SK-N-SH (cell line): Measurements from ENCODE around the gene DLG2. TPM values are rescaled to one million over a fixed set of nuclear protein-coding genes. Genes with fewer than 3 reads are reported as not detected.

Source experiments
- CTCF ChIA-PET: fragments of 300-600, 350-600 bp; formaldehyde crosslinking; extraction: SDS; loops from one replicate; lab custom pipeline; 2021; lab: Yijun Ruan, JAX
- POLR2A ChIA-PET: fragments of 350-600 bp; sonication (Branson Sonifier 250); formaldehyde crosslinking; extraction: SDS; loops from one replicate; lab custom pipeline; 2020; ENCODE audit warnings: antibody characterized with exemption, inconsistent platforms; lab: Yijun Ruan, JAX
- DNase-seq: peaks from one replicate; pipeline ENCODE4 v3.0.0; 2012
- H2AFZ ChIP-seq: fragments of 200-600 bp; sonication (generic); 2 replicates; pipeline ENCODE4 v1.8.1; 2016; ENCODE audit warnings: antibody characterized with exemption, mild to moderate bottlenecking, low read depth
- H3F3A ChIP-seq: fragments of 200-600 bp; sonication (generic); replicated peaks from 2 replicates; pipeline ENCODE3; 2016; ENCODE audit warnings: antibody characterized with exemption, mild to moderate bottlenecking; ENCODE audit not compliant: insufficient read depth
- H3K27ac ChIP-seq, 2 experiments: fragments of 200-500 bp in 1 of 2; fragments of 200-600 bp in 1 of 2; sonication (Bioruptor generic) in 1 of 2; sonication (generic), shearing (Covaris generic) in 1 of 2; 2 replicates each; pipeline versions ENCODE4 v1.5.1 to v1.6.1; 2014 to 2016; ENCODE audit warnings: low read depth in 2 of 2, inconsistent platforms in 1 of 2, low read length in 1 of 2, mild to moderate bottlenecking in 1 of 2, mixed read lengths in 1 of 2
- H3K27me3 ChIP-seq: fragments of 200-600 bp; sonication (generic), shearing (Covaris generic); 2 replicates; pipeline ENCODE4 v1.6.1; 2016; ENCODE audit warnings: mixed run types; ENCODE audit not compliant: insufficient read depth
- H3K36me3 ChIP-seq, 2 experiments: fragments of 200-500 bp in 1 of 2; fragments of 200-600 bp in 1 of 2; sonication (Bioruptor generic) in 1 of 2; sonication (generic) in 1 of 2; replicated peaks in 1 of 2; 2 replicates each; pipeline versions ENCODE3 to v1.5.1; 2014 to 2016; ENCODE audit warnings: low read length in 1 of 2, mild to moderate bottlenecking in 1 of 2; ENCODE audit not compliant: insufficient read depth in 2 of 2, control insufficient read depth in 1 of 2
- H3K4me1 ChIP-seq, 2 experiments: fragments of 200-500 bp in 1 of 2; fragments of 200-600 bp in 1 of 2; sonication (Bioruptor generic) in 1 of 2; sonication (generic), shearing (Covaris generic) in 1 of 2; 2 replicates each; pipeline versions ENCODE4 v1.5.1 to v1.6.1; 2014 to 2016; ENCODE audit warnings: low read depth in 1 of 2, low read length in 1 of 2, mixed run types in 1 of 2; ENCODE audit not compliant: insufficient read depth in 2 of 2, control insufficient read depth in 1 of 2
- H3K4me2 ChIP-seq: fragments of 200-600 bp; sonication (generic), shearing (Covaris generic); 2 replicates; pipeline ENCODE4 v1.6.1; 2017; ENCODE audit warnings: mixed run types
- H3K4me3 ChIP-seq, 2 experiments: fragments of 200-500 bp in 1 of 2; fragments of 200-600 bp in 1 of 2; sonication (Bioruptor generic) in 1 of 2; sonication (generic), shearing (Covaris generic) in 1 of 2; 2 replicates each; pipeline versions ENCODE4 v1.5.1 to v1.8.1; 2014 to 2016; ENCODE audit warnings: low read depth in 2 of 2, inconsistent platforms in 1 of 2, low read length in 1 of 2, mild to moderate bottlenecking in 1 of 2, mixed read lengths in 1 of 2, moderate library complexity in 1 of 2
- H3K79me2 ChIP-seq: fragments of 200-600 bp; sonication (generic); 2 replicates; pipeline ENCODE4 v1.8.1; 2017; ENCODE audit warnings: mild to moderate bottlenecking; ENCODE audit not compliant: insufficient read depth
- H3K9ac ChIP-seq: fragments of 200-600 bp; sonication (generic); 2 replicates; pipeline ENCODE4 v1.6.1; 2017; ENCODE audit warnings: mixed run types
- H3K9me2 ChIP-seq: fragments of 200-600 bp; sonication (generic); 2 replicates; pipeline ENCODE4 v1.6.1; 2017; ENCODE audit warnings: mixed run types
- H3K9me3 ChIP-seq: fragments of 200-600 bp; sonication (generic); 2 replicates; pipeline ENCODE4 v1.6.1; 2017; ENCODE audit warnings: mixed run types, mild to moderate bottlenecking, moderate library complexity
- H4K20me1 ChIP-seq: fragments of 200-600 bp; sonication (generic); 2 replicates; pipeline ENCODE4 v1.6.1; 2017; ENCODE audit warnings: mild to moderate bottlenecking, mixed run types; ENCODE audit not compliant: insufficient read depth
- CHD2 ChIP-seq: fragments of 150-350 bp; IDR thresholded peaks from 2 replicates; pipeline ENCODE4 v1.6.1; 2018; ENCODE audit warnings: low read length; ENCODE audit not compliant: partially characterized antibody
- CTCF ChIP-seq: fragments of 200-600 bp; sonication (generic); IDR thresholded peaks from 2 replicates; pipeline ENCODE4 v1.6.1; 2017; ENCODE audit warnings: antibody characterized with exemption, mild to moderate bottlenecking, moderate library complexity
- EP300 ChIP-seq, 2 experiments: IDR thresholded peaks; 2 replicates each; pipeline versions ENCODE4 v1.4.0 to v1.6.1; 2012; ENCODE audit warnings: borderline replicate concordance in 1 of 2, low read depth in 1 of 2, low read length in 1 of 2
- FOSL2 ChIP-seq: IDR thresholded peaks from 2 replicates; pipeline ENCODE4 v1.4.0; 2012; ENCODE audit warnings: low read depth, mild to moderate bottlenecking, moderate library complexity, borderline replicate concordance
- FOXM1 ChIP-seq: IDR thresholded peaks from 2 replicates; pipeline ENCODE4 v1.4.0; 2012; ENCODE audit warnings: low read depth, mild to moderate bottlenecking
- JUND ChIP-seq: IDR thresholded peaks from 2 replicates; pipeline ENCODE4 v1.4.0; 2012
- NFIC ChIP-seq: IDR thresholded peaks from 2 replicates; pipeline ENCODE4 v1.4.0; 2012; ENCODE audit warnings: borderline replicate concordance
- NRF1 ChIP-seq: IDR thresholded peaks from 2 replicates; pipeline ENCODE4 v1.6.1; 2012; ENCODE audit warnings: low read depth, mild to moderate bottlenecking, low read length
- RAD21 ChIP-seq: IDR thresholded peaks from 2 replicates; pipeline ENCODE4 v1.6.1; 2012; ENCODE audit warnings: mild to moderate bottlenecking, low read length
- RFX5 ChIP-seq: IDR thresholded peaks from 2 replicates; pipeline ENCODE4 v1.6.1; 2012; ENCODE audit warnings: mild to moderate bottlenecking, improper control_type of control experiment, low read length
- RXRA ChIP-seq: IDR thresholded peaks from 2 replicates; pipeline ENCODE4 v1.4.0; 2012; ENCODE audit warnings: low read depth, mild to moderate bottlenecking, borderline replicate concordance
- SMC3 ChIP-seq: IDR thresholded peaks from 2 replicates; pipeline ENCODE4 v1.6.1; 2012; ENCODE audit warnings: low read depth, low read length, improper control_type of control experiment
- TAF1 ChIP-seq: IDR thresholded peaks from 2 replicates; pipeline ENCODE4 v1.6.1; 2012; ENCODE audit warnings: low read depth, mild to moderate bottlenecking, low read length, moderate library complexity, borderline replicate concordance
- TCF12 ChIP-seq: IDR thresholded peaks from 2 replicates; pipeline ENCODE4 v1.4.0; 2012
- TEAD4 ChIP-seq: IDR thresholded peaks from 2 replicates; pipeline ENCODE4 v1.4.0; 2012; ENCODE audit warnings: mild to moderate bottlenecking, borderline replicate concordance; ENCODE audit not compliant: insufficient read depth
- WGBS: methylation state at CpG from one replicate; pipeline ENCODE4 v1.1.6; 2017; ENCODE audit warnings: low lambda C conversion rate; 5-methylcytosine and 5-hydroxymethylcytosine counted together
- polyA plus RNA-seq, 3 experiments: library from polyadenylated mRNA; depleted of rRNA; stranded (reverse); fragments of >200 nt; gene quantifications; 2 replicates each; pipeline ENCODE4 v1.2.3, GENCODE V29; 2012
- TF ChIP-seq, protein P1 (sequence below): fragments of 150-350 bp; IDR thresholded peaks from 2 replicates; pipeline ENCODE4 v1.6.1; 2017; ENCODE audit warnings: antibody characterized with exemption, low read length, low read depth, borderline replicate concordance
- TF ChIP-seq, protein P2 (sequence below): IDR thresholded peaks from 2 replicates; pipeline ENCODE4 v1.4.0; 2012; ENCODE audit warnings: low read depth
- TF ChIP-seq, protein P3 (sequence below): IDR thresholded peaks from 2 replicates; pipeline ENCODE4 v1.6.1; 2012; ENCODE audit warnings: mild to moderate bottlenecking, low read depth, low read length, moderate library complexity
- TF ChIP-seq, protein P4 (sequence below): IDR thresholded peaks from 2 replicates; pipeline ENCODE4 v1.4.0; 2012; ENCODE audit warnings: low read depth, borderline replicate concordance

The DLG2 gene
- polyA plus RNA-seq, 1 of the 3 experiments (the other 2 are of a cell fraction): 0.21 TPM

DNA sequence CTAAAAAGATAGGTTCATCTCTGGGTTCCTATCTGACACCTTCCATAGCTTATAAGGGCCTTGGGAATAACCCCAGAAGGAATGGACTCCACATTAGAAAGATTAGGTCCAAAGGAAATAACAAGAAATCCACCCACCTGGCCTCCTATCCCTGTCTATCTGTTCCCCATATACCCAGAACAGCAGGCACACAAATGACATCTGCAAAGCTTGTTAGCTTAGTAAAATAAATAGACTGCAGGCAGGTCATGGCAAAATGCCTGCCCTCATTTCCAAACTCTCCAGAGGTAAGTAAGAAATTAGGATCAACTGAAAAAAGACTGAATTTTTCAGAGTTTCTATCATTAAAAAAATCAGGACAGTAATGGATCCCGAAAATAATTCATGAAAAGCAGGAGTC, 489.5 kb downstream of the DLG2 start:
- no peaks in the 10 kb centered on the region for H3K9me2 ChIP-seq
- H3K4me3 ChIP-seq: no peak overlapping the region
- no peaks in the 10 kb centered on the region for H3K9me3 ChIP-seq
- DNase-seq: no peak
- peaks cover 7% of the 10 kb centered on the region; the same call in 1 of the 2 replicates for H3K27me3 ChIP-seq
- ChIA-PET POLR2A (no interaction called here), CTCF (interaction anchor here (1.0 kb wide), 1 partner anchor 687 kb away, joined by 3 read pairs; no protein-coding TSS in a partner anchor)
- no peak overlapping the region for H3K27ac ChIP-seq
- H2AFZ ChIP-seq: no peak overlapping the region
- H4K20me1 ChIP-seq: no peaks in the 10 kb centered on the region
- H3K79me2 ChIP-seq: no peaks in the 10 kb centered on the region
- TF ChIP-seq SMC3: no peak
- TF ChIP-seq FOXM1: no peak
- no peak for TF ChIP-seq JUND
- no peak for TF ChIP-seq CTCF
- TF ChIP-seq TCF12: no peak
- TF ChIP-seq, all 33 proteins: peak for 0
- 0% methylated on average over 1 of the region's 1 CpG for WGBS
- no peaks in the 10 kb centered on the region for H3K36me3 ChIP-seq
- no peak overlapping the region for H3K9ac ChIP-seq
- no peak overlapping the region for H3K4me2 ChIP-seq
- no peaks in the 10 kb centered on the region for H3F3A ChIP-seq
- H3K4me1 ChIP-seq: no peaks in the 10 kb centered on the region

GRCh38 chr11:85133636-85134035, 493.5 kb downstream of the DLG2 start:
- H3K4me1 ChIP-seq: no peaks in the 10 kb centered on the region
- H4K20me1 ChIP-seq: no peaks in the 10 kb centered on the region
- no peak overlapping the region for H3K4me3 ChIP-seq
- H3K27me3 ChIP-seq: peaks cover 9% of the 10 kb centered on the region; the same call in 1 of the 2 replicates
- no peak overlapping the region for H3K27ac ChIP-seq
- ChIA-PET CTCF (no interaction called here), POLR2A (no interaction called here)
- no peak overlapping the region for H3K9ac ChIP-seq
- H3K36me3 ChIP-seq: no peaks in the 10 kb centered on the region
- H3K9me2 ChIP-seq: no peaks in the 10 kb centered on the region
- DNase-seq: no peak
- H3K4me2 ChIP-seq: no peak overlapping the region
- WGBS: 4% methylated on average over 1 of the region's 1 CpG
- H3K79me2 ChIP-seq: no peaks in the 10 kb centered on the region
- H3K9me3 ChIP-seq: no peaks in the 10 kb centered on the region
- TF ChIP-seq TEAD4: no peak
- TF ChIP-seq TAF1: no peak
- TF ChIP-seq CHD2: no peak
- TF ChIP-seq, protein P1, sequence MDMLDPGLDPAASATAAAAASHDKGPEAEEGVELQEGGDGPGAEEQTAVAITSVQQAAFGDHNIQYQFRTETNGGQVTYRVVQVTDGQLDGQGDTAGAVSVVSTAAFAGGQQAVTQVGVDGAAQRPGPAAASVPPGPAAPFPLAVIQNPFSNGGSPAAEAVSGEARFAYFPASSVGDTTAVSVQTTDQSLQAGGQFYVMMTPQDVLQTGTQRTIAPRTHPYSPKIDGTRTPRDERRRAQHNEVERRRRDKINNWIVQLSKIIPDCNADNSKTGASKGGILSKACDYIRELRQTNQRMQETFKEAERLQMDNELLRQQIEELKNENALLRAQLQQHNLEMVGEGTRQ: no peak
- TF ChIP-seq NFIC: no peak
- TF ChIP-seq EP300 (IDR thresholded peaks at IDR 0.05; ENCODE audit: borderline replicate concordance in 1 of 2, low read depth in 1 of 2, low read length in 1 of 2): no peak
- TF ChIP-seq RXRA: no peak
- TF ChIP-seq NRF1: no peak
- TF ChIP-seq, protein P2, sequence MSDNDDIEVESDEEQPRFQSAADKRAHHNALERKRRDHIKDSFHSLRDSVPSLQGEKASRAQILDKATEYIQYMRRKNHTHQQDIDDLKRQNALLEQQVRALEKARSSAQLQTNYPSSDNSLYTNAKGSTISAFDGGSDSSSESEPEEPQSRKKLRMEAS: no peak
- TF ChIP-seq RFX5: no peak
- no peak for TF ChIP-seq RAD21
- no peak for TF ChIP-seq JUND
- TF ChIP-seq, protein P3, sequence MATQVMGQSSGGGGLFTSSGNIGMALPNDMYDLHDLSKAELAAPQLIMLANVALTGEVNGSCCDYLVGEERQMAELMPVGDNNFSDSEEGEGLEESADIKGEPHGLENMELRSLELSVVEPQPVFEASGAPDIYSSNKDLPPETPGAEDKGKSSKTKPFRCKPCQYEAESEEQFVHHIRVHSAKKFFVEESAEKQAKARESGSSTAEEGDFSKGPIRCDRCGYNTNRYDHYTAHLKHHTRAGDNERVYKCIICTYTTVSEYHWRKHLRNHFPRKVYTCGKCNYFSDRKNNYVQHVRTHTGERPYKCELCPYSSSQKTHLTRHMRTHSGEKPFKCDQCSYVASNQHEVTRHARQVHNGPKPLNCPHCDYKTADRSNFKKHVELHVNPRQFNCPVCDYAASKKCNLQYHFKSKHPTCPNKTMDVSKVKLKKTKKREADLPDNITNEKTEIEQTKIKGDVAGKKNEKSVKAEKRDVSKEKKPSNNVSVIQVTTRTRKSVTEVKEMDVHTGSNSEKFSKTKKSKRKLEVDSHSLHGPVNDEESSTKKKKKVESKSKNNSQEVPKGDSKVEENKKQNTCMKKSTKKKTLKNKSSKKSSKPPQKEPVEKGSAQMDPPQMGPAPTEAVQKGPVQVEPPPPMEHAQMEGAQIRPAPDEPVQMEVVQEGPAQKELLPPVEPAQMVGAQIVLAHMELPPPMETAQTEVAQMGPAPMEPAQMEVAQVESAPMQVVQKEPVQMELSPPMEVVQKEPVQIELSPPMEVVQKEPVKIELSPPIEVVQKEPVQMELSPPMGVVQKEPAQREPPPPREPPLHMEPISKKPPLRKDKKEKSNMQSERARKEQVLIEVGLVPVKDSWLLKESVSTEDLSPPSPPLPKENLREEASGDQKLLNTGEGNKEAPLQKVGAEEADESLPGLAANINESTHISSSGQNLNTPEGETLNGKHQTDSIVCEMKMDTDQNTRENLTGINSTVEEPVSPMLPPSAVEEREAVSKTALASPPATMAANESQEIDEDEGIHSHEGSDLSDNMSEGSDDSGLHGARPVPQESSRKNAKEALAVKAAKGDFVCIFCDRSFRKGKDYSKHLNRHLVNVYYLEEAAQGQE: no peak
- TF ChIP-seq FOSL2: no peak
- TF ChIP-seq, protein P4, sequence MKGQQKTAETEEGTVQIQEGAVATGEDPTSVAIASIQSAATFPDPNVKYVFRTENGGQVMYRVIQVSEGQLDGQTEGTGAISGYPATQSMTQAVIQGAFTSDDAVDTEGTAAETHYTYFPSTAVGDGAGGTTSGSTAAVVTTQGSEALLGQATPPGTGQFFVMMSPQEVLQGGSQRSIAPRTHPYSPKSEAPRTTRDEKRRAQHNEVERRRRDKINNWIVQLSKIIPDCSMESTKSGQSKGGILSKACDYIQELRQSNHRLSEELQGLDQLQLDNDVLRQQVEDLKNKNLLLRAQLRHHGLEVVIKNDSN: no peak
- no peak for TF ChIP-seq TCF12
- H2AFZ ChIP-seq: no peak overlapping the region
- H3F3A ChIP-seq: no peaks in the 10 kb centered on the region
